Measurements from ENCODE around the gene ACADSB.

The ACADSB gene

GRCh38 chr10:123007558-123008354, 1.1 kb upstream of the ACADSB start:
- no peak for DNase-seq

DNA sequence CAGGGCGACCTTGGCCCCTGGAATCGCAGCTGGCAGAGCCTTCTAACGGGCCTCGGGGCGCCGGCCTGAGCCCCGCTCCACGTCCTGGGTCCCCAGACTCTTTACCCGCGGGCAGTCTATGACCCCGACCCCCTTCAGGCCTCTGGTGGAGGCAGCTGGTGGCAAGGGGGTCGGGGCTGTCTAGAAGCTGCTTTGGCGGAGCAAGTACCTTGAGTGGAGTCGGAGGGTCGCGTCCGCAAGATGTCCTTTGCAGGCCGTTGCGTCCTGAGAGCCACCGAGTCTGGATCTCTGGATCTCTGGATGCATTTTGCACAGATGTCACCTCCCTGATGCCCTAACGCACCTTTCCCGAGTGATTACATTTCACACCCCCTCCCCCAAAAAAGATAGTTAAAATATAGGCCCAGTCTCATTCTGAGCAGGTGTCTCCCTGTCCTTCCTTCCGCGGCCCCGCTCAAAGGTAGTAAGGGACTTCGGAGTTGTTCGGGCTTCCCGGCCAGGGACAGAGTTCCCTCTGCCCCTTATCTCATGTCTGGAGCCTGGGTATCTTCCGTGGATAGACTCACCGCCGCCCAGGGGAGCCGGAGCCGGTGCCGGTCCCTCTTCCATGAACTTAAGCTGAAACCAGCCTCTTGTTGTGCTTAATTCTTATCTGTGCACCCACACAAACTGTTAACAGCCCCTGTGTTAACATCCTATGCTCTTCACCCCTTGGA, 457 bp downstream of the ACADSB start:
- no peak for DNase-seq

GRCh38 chr10:123011987-123012386, 3.2 kb downstream of the ACADSB start:
- DNase-seq: no peak

DNA sequence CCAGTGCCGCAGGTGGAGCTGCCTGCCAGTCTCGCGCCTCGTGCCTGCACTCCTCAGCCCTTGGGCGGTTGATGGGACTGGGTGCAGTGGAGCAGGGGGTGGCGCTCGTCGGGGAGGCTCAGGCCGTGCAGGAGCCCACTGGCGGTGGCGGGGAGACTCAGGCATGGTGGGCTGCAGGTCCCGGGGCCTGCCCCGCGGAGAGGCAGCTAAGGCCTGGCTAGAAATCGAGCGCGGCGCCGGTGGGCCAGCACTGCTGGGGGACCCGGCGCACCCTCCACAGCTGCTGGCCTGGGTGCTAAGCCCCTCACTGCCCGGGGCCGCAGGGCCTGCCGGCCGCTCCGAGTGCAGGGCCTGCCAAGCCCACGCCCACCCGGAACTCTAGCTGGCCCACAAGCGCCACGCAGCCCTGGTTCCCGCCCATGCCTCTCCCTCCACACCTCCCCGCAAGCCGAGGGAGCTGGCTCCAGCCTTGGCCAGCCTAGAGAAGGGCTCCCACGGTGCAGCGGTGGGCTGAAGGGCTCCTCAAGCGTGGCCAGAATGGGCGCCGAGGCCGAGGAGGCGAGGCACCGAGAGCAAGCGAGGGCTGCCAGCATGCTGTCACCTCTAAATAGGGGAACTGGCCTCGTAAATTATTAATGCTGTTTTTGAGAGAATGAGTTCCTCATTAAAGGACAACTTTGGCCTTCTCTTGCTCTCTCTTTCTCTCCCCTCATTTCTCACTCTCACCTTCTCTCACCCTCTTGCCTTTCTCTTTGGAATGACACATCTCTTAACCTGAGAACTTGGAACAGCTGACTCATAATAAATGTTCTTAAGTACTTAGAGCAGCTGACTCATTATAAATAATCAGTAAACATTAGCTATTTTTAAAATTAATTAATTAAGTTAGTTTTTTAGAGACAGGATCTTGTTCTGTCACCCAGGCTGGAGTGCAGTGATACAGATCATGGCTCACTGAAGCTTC, 4.9 kb downstream of the ACADSB start:
- no peak for DNase-seq

DNA sequence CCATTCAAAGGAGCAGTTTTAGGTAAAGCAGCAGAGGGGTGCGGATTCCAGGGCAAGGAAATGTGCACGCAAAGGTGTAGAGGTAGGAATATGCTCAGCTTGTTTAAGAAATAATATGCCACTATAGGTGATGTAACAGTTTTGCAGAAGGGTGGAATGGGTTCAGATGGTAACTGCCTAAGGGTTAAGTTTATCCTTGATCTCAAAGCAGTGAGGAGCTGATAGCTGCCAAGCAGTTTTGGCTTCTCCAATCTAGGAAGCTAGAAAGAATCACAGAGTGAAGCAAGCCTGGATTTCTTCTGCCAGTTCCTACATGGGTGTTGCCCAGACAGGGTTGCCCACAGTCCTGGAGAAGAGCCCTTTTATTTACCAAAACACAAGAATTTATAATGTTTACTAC, 6.0 kb downstream of the ACADSB start:
- DNase-seq: no peak

- DNase-seq: no peak
Measured at GRCh38 chr10:123016228-123016627, 7.4 kb downstream of the ACADSB start.

GRCh38 chr10:123017421-123018165, 8.8 kb downstream of the ACADSB start:
- no peak for DNase-seq

GRCh38 chr10:123018531-123018930, 9.7 kb downstream of the ACADSB start:
- no peak for DNase-seq

GRCh38 chr10:123019264-123019663, 10.5 kb downstream of the ACADSB start:
- DNase-seq: no peak

- DNase-seq: no peak
Measured at GRCh38 chr10:123019941-123020703, 11.3 kb downstream of the ACADSB start.

DNA sequence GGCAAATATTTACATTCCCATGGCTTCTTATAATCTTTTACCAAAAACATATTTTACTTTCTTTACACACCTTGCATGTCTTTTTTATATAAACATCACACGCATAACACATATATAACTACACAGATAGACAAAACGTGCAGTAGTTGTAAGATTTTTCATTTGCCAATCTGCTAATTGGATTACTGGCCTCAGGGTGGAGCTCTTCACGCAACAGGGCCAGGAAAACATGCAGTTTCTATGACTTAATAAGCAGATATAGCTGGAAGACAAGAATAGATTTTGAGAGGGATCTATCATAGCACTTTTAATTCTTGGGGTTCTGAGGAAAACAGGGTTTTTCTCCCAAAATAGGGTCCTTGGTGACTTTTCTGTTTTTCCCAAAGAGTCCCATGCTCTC, 12.7 kb downstream of the ACADSB start:
- no peak for DNase-seq

- DNase-seq: no peak
Measured at GRCh38 chr10:123024540-123024939, 15.7 kb downstream of the ACADSB start.

DNA sequence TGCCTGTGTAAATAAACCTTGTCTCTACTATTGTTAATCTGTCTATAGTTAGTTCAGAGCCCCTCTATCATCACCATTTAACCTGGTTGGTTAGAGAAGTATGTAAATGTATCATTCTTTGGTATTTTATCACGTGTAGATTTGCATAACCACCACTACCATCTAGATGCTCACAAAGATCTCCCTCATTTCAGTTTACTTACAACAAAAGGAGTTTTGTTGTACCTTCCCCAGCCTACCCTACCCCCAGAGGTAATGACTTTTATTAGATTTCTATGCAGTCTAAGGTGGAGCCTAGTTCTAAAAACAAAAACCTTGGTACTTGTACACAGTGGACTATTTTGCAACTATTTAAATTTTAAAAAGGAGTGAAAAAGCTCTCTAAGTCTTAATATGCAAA, 17.5 kb downstream of the ACADSB start:
- no peak for DNase-seq

- DNase-seq: no peak
Measured at GRCh38 chr10:123027861-123028260, 19.1 kb downstream of the ACADSB start.

DNA sequence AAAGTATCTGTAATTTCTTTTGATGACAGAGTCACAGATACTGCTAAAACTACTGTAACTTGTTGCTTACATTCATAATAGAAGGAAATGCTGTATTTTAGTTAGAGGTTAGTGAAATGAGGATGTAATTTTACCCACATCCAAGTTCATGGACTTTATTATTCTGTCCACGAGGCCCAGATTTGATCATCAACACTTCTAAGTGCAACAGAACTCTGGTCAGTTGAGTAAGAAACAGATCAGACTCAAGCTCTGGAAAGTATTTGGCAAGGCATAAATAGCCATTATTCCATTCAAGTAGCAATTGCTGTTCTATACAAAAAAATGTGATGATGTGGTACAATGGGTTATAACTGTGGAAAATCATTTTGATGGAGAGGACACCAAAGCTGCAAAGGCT, 22.3 kb downstream of the ACADSB start:
- DNase-seq: no peak

- no peak for DNase-seq
Measured at GRCh38 chr10:123034332-123034731, 25.5 kb downstream of the ACADSB start.

DNA sequence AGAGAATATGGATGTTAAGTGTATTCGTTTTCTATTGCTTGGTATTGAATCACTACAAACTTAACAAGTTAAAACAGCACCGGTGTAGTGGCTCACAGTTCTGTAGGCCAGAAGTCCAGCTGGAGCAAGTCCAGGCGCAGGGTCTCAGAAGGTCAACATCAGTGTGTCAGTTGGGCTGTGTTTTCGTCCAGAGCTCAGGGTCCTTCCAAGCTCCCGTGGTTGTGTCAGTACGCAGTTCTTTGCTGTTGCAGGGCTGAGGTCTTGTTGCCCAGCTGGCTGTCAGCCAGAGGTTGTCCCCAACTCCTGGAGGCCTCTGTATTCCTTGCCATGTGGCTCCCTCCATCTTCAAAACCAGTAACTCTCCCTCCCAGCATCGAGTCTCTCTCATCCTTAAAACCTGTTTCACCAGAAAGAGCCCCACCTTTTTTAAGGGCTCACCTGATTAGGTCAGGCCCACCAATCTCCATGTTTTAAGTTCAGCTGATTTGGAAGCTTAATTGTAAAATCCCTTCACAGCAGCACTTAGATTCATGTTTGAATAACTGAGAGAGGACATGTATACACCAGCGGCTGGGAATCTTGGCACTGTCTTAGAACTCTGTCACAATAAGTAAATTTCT, 26.8 kb downstream of the ACADSB start:
- DNase-seq: no peak

- no peak for DNase-seq
Measured at GRCh38 chr10:123038782-123039631, 30.2 kb downstream of the ACADSB start.

GRCh38 chr10:123039632-123039930, 30.8 kb downstream of the ACADSB start:
- DNase-seq: no peak

DNA sequence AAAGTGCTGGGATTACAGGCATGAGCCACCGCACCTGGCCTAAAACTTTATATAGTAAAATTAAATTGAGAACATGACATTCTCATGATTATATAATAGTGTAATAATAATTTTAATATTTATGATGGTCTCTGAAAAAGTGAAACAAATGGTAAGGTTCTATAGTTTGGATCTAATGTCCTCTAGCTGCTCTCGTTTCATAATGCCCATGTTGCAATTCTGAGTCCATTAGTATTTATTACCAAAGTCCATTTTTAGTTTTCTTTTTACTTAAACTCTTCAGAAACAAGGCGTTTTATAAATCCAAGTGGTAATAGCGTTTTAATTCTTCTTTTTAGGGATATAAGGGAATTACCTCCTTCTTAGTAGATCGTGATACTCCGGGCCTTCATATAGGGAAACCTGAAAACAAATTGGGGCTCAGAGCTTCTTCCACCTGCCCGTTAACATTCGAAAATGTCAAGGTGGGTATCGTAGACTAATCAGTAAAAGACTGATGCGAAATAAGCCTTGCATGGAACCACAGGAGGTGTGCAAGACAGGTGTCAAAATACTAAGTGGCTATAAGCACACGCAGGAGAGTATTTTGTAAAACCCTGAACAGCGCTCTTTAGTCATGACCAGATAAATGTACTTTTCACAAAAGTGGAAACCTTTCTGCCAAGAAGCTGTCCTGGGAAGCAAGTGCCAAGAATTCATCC, 34.1 kb downstream of the ACADSB start:
- DNase-seq: no peak
